ENCODE data around the gene KAZN.

KAZN gene

DNA sequence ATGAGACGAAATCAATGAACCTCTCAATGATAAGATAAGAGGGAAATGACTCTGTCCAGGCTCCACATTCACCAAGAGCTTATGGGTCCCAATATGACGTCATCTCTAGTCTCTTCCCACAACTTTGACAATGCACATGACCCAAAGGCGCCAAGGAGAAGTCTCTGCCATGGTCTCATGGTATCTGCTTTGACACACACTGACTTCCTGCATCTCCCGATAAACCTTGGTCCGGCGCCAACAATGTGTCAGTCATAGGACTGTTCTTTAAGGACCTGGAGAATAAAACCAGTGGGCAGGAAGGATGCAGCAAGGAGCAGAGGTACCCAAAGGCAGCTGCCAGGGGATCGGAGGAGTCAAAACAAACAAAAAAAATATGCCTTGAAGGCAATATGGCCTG, 508.1 kb downstream of the KAZN start:
- no peaks in the 10 kb centered on the region for H3K4me1 ChIP-seq (ENCODE audit: control insufficient read depth in 1 of 2, insufficient read depth in 2 of 2, low read length in 2 of 2)
- peaks cover 3 to 4% of the 10 kb centered on the region in 2 donors for H3K9me3 ChIP-seq (ENCODE audit: control insufficient read depth in 1 of 2, low read length in 2 of 2)
- no peak overlapping the region for H3K9ac ChIP-seq (ENCODE audit: low read depth in 1 of 2, low read length in 2 of 2)
- no peak overlapping the region for H3K4me3 ChIP-seq (ENCODE audit: low read depth in 1 of 2, low read length in 2 of 2)
- H3K36me3 ChIP-seq (ENCODE audit: control insufficient read depth in 1 of 2, insufficient read depth in 2 of 2, low read length in 2 of 2): no peaks in the 10 kb centered on the region
- H3K27ac ChIP-seq (ENCODE audit: low read depth, low read length): no peak overlapping the region
- peaks cover 0 to 7% of the 10 kb centered on the region in 2 donors for H3K27me3 ChIP-seq (ENCODE audit: control insufficient read depth in 1 of 2, insufficient read depth in 2 of 2, low read length in 2 of 2)

DNA sequence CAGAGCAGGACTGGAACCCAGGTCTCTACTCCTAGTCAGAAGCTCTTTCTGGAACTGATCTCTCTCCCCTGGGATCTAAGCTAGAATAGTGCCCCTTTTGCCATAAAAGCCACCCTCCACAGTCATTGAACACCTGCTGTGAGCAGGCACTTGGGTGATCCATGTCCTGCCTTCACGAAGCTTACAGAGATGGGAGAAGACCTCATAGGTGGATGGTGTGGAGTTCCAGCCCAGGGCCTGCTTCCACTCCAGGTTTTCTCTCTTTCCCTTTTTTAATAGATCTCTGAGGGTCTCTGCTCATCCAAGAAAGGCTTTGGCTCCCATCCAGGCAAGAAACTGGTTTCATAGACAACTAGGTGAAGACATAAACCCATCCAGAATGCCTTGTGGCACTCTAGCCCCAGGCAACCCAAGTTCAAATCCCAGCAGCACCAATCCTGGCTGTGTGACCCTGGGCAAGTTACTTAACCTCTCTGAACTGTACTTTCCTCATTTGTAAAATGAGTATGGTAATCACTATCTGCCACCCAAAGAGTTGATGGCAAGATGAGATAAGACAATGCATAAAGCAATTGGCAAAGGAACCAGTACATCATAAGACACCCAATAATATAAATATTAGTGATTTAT, 508.7 kb downstream of the KAZN start:
- no peak overlapping the region for H3K4me3 ChIP-seq (ENCODE audit: low read depth in 1 of 2, low read length in 2 of 2)
- no peak overlapping the region for H3K9ac ChIP-seq (ENCODE audit: low read depth in 1 of 2, low read length in 2 of 2)
- H3K4me1 ChIP-seq (ENCODE audit: control insufficient read depth in 1 of 2, insufficient read depth in 2 of 2, low read length in 2 of 2): no peaks in the 10 kb centered on the region
- H3K27me3 ChIP-seq (ENCODE audit: control insufficient read depth in 1 of 2, insufficient read depth in 2 of 2, low read length in 2 of 2): peaks cover 0 to 4% of the 10 kb centered on the region in 2 donors
- H3K36me3 ChIP-seq (ENCODE audit: control insufficient read depth in 1 of 2, insufficient read depth in 2 of 2, low read length in 2 of 2): no peaks in the 10 kb centered on the region
- no peak overlapping the region for H3K27ac ChIP-seq (ENCODE audit: low read depth, low read length)
- H3K9me3 ChIP-seq (ENCODE audit: control insufficient read depth in 1 of 2, low read length in 2 of 2): peaks cover 3 to 4% of the 10 kb centered on the region in 2 donors

DNA sequence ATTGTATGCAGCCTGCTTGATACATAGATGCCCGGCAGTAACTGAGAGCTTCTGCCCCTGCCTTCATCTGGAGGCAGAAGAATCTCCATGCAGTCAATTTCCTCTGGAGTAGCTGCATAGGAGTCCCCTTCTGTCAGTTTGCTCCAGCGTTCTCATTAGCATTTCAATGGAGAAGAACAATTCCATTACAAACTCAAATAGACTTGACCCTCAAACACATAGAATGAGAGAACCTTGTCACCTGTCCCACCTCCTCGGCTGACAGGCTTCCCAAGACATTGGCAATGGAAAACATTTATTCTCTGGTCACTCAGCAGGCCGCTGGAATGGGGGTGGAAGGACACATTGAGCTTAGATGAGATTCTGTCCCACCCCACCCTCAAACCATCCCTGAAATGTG, 509.4 kb downstream of the KAZN start:
- Histone ChIP-seq H3K27ac (ENCODE audit: low read depth, low read length) (no peak overlapping the region), H3K36me3 (ENCODE audit: control insufficient read depth in 1 of 2, insufficient read depth in 2 of 2, low read length in 2 of 2) (no peaks in the 10 kb centered on the region), H3K27me3 (ENCODE audit: control insufficient read depth in 1 of 2, insufficient read depth in 2 of 2, low read length in 2 of 2) (no peaks in the 10 kb centered on the region), H3K4me3 (ENCODE audit: low read depth in 1 of 2, low read length in 2 of 2) (no peak overlapping the region), H3K9me3 (ENCODE audit: control insufficient read depth in 1 of 2, low read length in 2 of 2) (peaks cover 3 to 4% of the 10 kb centered on the region in 2 donors), H3K4me1 (ENCODE audit: control insufficient read depth in 1 of 2, insufficient read depth in 2 of 2, low read length in 2 of 2) (no peaks in the 10 kb centered on the region), H3K9ac (ENCODE audit: low read depth in 1 of 2, low read length in 2 of 2) (no peak overlapping the region)

DNA sequence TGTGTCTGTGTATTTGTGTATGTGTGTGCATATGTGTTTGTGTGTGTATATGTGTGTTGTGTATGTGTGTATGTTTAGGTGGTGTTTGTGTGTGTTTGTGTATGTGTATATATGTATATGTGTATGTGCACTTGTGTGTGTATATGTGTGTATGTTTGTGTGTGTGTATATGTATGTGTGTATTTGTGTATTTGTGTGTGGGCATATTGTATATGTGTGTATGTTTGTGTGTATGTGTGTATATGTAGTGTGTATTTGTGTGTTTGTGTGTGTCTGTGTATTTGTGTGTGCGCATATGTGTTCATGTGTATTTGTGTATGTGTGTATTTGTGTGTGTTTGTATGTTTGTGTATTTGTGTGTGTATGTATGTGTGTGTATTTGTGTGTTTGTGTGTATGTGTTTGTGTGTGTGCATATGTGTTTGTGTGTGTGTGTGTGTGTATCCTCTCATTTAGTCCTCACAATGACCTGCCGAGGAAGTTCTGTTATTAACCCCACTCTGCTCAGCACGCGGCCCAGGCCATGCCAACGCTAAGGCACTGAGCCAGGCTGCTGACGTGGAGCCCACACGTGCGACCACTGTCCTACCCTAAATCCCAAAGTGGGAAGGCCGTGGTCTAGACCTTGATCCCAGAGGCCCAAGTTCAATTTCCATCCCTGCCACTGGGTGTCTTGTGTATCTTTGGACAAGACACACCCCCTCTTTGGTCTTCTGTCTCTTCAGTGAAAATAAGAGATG, 511.8 kb downstream of the KAZN start:
- Histone ChIP-seq H3K27ac (ENCODE audit: low read depth, low read length) (no peak overlapping the region), H3K27me3 (ENCODE audit: control insufficient read depth in 1 of 2, insufficient read depth in 2 of 2, low read length in 2 of 2) (no peaks in the 10 kb centered on the region), H3K4me1 (ENCODE audit: control insufficient read depth in 1 of 2, insufficient read depth in 2 of 2, low read length in 2 of 2) (no peaks in the 10 kb centered on the region), H3K9me3 (ENCODE audit: control insufficient read depth in 1 of 2, low read length in 2 of 2) (no peaks in the 10 kb centered on the region), H3K36me3 (ENCODE audit: control insufficient read depth in 1 of 2, insufficient read depth in 2 of 2, low read length in 2 of 2) (no peaks in the 10 kb centered on the region), H3K4me3 (ENCODE audit: low read depth in 1 of 2, low read length in 2 of 2) (no peak overlapping the region), H3K9ac (ENCODE audit: low read depth in 1 of 2, low read length in 2 of 2) (no peak overlapping the region)

DNA sequence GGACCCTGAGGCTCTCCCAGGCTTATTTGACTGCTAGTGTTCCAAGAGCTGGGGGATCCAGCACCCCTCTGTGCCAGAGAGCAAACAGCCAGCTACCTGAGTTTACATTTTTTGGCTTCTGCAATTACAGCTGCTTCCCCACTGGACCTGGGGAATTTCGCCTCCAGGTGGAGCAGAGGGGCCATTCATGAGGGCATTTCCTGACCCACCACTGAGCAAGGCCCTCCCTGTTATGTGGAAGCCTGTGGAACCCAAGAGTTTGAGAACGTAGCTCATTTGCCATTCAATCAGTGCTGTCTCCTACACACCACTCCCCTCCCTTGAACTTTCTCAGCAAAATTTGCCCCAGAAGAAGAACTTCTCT, 512.4 kb downstream of the KAZN start:
- Histone ChIP-seq H3K9ac (ENCODE audit: low read depth in 1 of 2, low read length in 2 of 2) (no peak overlapping the region), H3K27me3 (ENCODE audit: control insufficient read depth in 1 of 2, insufficient read depth in 2 of 2, low read length in 2 of 2) (no peaks in the 10 kb centered on the region), H3K4me1 (ENCODE audit: control insufficient read depth in 1 of 2, insufficient read depth in 2 of 2, low read length in 2 of 2) (no peaks in the 10 kb centered on the region), H3K9me3 (ENCODE audit: control insufficient read depth in 1 of 2, low read length in 2 of 2) (no peaks in the 10 kb centered on the region), H3K36me3 (ENCODE audit: control insufficient read depth in 1 of 2, insufficient read depth in 2 of 2, low read length in 2 of 2) (no peaks in the 10 kb centered on the region), H3K27ac (ENCODE audit: low read depth, low read length) (no peak overlapping the region), H3K4me3 (ENCODE audit: low read depth in 1 of 2, low read length in 2 of 2) (no peak overlapping the region)

DNA sequence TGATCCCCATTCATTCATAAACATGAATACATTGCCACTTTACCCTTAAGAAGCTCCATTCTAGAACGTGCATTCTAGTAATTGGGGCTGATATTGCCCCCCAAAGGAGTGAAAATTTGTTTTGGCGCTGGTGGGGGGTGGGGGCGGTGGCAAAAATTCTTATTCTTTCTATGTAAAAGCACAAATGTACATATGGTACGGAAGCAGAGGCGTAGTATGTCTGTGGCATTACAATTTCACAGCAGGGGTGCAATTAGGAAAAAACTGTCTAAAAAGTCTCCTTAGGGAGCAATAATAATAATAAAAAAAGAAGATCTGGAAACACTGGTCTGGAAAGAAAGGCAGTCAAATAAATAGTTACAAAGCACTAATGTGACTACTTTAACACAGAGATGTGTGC, 514.7 kb downstream of the KAZN start:
- H3K4me3 ChIP-seq (ENCODE audit: low read depth in 1 of 2, low read length in 2 of 2): no peak overlapping the region
- no peak overlapping the region for H3K27ac ChIP-seq (ENCODE audit: low read depth, low read length)
- H3K9me3 ChIP-seq (ENCODE audit: control insufficient read depth in 1 of 2, low read length in 2 of 2): no peaks in the 10 kb centered on the region
- no peaks in the 10 kb centered on the region for H3K4me1 ChIP-seq (ENCODE audit: control insufficient read depth in 1 of 2, insufficient read depth in 2 of 2, low read length in 2 of 2)
- no peaks in the 10 kb centered on the region for H3K27me3 ChIP-seq (ENCODE audit: control insufficient read depth in 1 of 2, insufficient read depth in 2 of 2, low read length in 2 of 2)
- H3K36me3 ChIP-seq (ENCODE audit: control insufficient read depth in 1 of 2, insufficient read depth in 2 of 2, low read length in 2 of 2): no peaks in the 10 kb centered on the region
- no peak overlapping the region for H3K9ac ChIP-seq (ENCODE audit: low read depth in 1 of 2, low read length in 2 of 2)

DNA sequence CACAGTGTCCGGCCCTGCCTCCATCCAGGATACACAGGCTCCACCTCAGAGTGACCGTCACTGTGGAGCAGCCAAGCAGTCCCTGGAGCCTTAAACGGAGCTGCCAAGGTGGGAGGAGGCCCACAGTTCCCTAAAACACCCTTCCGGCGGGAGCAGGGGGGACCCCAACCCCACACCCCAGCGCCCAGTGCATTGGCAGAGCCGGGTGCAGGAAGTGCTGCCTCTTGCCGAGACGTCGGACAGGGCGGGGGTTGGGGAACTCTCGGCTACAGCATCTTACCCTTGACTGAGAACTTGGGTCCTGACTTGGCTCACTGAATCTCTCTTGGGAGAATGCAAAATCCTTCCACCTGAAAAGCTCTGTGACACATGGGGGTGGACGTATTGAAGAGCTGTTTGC, 516.4 kb downstream of the KAZN start:
- Histone ChIP-seq H3K9ac (ENCODE audit: low read depth in 1 of 2, low read length in 2 of 2) (no peak overlapping the region), H3K4me1 (ENCODE audit: control insufficient read depth in 1 of 2, insufficient read depth in 2 of 2, low read length in 2 of 2) (no peaks in the 10 kb centered on the region), H3K36me3 (ENCODE audit: control insufficient read depth in 1 of 2, insufficient read depth in 2 of 2, low read length in 2 of 2) (no peaks in the 10 kb centered on the region), H3K9me3 (ENCODE audit: control insufficient read depth in 1 of 2, low read length in 2 of 2) (no peaks in the 10 kb centered on the region), H3K4me3 (ENCODE audit: low read depth in 1 of 2, low read length in 2 of 2) (no peak overlapping the region), H3K27ac (ENCODE audit: low read depth, low read length) (no peak overlapping the region), H3K27me3 (ENCODE audit: control insufficient read depth in 1 of 2, insufficient read depth in 2 of 2, low read length in 2 of 2) (no peaks in the 10 kb centered on the region)

DNA sequence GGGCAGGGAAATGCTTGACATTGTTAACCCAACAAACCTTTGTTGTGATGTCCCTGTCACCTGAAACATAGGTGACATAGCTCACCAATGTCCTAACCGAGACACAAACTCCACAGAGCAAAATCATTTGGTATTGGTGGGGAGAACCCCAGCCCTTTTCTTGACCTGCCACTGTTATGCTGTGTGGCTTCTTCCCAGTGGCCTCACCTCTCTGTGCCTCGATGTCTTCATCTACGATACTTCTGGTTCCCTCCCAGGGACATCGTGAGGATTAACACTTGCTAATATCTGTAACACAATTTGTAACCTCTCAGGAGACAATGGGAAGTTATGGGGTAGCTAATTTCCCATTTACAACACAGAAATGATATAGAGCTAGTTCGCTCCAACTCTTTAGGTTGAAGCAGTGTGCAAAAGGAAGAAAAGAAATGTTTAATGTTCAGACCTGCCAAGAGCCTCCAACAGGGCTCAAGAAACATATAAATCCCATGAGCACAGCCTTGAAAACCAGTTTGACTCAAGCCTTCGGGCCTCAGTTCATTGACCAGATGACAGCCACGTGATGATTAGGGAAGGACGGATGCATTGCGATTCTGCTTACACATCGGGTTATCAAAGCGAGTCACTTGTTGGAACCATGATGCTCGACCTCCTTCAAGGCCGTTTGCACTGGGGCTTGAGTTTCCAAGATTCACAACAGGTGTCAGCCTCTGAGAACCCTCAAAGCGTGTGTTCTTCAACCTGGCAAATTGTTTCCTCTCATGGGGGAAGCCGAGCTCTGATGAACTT, 517.3 kb downstream of the KAZN start:
- H3K27ac ChIP-seq (ENCODE audit: low read depth, low read length): no peak overlapping the region
- no peaks in the 10 kb centered on the region for H3K9me3 ChIP-seq (ENCODE audit: control insufficient read depth in 1 of 2, low read length in 2 of 2)
- no peaks in the 10 kb centered on the region for H3K27me3 ChIP-seq (ENCODE audit: control insufficient read depth in 1 of 2, insufficient read depth in 2 of 2, low read length in 2 of 2)
- H3K4me3 ChIP-seq (ENCODE audit: low read depth in 1 of 2, low read length in 2 of 2): no peak overlapping the region
- H3K9ac ChIP-seq (ENCODE audit: low read depth in 1 of 2, low read length in 2 of 2): no peak overlapping the region
- no peaks in the 10 kb centered on the region for H3K4me1 ChIP-seq (ENCODE audit: control insufficient read depth in 1 of 2, insufficient read depth in 2 of 2, low read length in 2 of 2)
- H3K36me3 ChIP-seq (ENCODE audit: control insufficient read depth in 1 of 2, insufficient read depth in 2 of 2, low read length in 2 of 2): no peaks in the 10 kb centered on the region

DNA sequence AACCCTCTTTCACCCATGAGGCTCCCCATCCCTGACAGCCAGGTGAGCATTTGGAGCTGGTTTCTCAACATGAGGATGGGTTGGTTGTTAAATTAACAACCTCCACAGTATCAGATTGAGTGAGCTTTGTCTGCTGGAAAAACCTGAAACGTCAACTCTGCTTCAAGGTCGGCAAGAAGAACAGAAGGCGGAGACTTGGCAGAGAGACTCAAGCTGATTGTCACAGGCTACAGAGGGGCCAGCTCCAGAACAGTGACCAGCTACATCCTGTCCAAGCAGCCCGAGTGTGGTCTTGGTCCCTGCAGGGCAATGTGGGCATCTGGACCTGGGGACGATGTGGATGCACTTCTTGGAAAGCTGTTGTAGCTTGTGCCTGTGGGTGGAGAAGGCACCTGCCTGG, 518.5 kb downstream of the KAZN start:
- H3K4me3 ChIP-seq (ENCODE audit: low read depth in 1 of 2, low read length in 2 of 2): no peak overlapping the region
- H3K4me1 ChIP-seq (ENCODE audit: control insufficient read depth in 1 of 2, insufficient read depth in 2 of 2, low read length in 2 of 2): no peaks in the 10 kb centered on the region
- H3K9me3 ChIP-seq (ENCODE audit: control insufficient read depth in 1 of 2, low read length in 2 of 2): no peaks in the 10 kb centered on the region
- no peak overlapping the region for H3K9ac ChIP-seq (ENCODE audit: low read depth in 1 of 2, low read length in 2 of 2)
- no peak overlapping the region for H3K27ac ChIP-seq (ENCODE audit: low read depth, low read length)
- H3K27me3 ChIP-seq (ENCODE audit: control insufficient read depth in 1 of 2, insufficient read depth in 2 of 2, low read length in 2 of 2): no peaks in the 10 kb centered on the region
- no peaks in the 10 kb centered on the region for H3K36me3 ChIP-seq (ENCODE audit: control insufficient read depth in 1 of 2, insufficient read depth in 2 of 2, low read length in 2 of 2)

DNA sequence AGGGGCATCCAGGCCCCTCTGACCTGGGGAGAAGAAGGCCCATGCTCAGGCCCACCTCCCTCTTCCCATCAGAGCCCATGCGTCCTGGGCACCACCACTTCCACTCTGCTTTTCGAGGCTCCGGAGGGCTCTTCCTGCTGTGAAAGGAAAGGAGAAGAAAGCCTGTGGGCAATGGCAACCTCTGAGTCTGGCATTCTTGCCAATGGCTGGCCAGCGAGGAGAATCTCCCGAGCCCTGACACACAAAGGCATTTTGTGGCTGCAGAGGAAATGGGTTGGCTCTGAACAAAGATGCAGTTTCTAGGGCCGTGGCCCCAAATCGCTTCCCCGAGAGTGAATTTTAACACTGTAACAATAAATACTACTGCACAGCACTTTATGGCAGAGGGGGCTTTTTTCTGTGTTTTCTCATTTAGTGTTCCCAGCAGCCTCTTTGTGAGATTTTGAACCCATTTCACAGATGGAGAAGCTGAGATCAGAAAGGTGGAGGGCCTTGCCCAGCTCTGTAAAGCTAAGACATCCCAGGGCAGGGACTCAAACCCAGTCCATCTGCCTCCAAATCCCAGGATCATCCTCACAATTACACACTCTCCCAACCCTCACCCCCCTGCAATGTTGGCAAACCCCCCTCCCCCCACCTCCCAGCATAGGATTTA, 519.3 kb downstream of the KAZN start:
- no peak overlapping the region for H3K27ac ChIP-seq (ENCODE audit: low read depth, low read length)
- H3K36me3 ChIP-seq (ENCODE audit: control insufficient read depth in 1 of 2, insufficient read depth in 2 of 2, low read length in 2 of 2): no peaks in the 10 kb centered on the region
- H3K27me3 ChIP-seq (ENCODE audit: control insufficient read depth in 1 of 2, insufficient read depth in 2 of 2, low read length in 2 of 2): no peaks in the 10 kb centered on the region
- H3K4me3 ChIP-seq (ENCODE audit: low read depth in 1 of 2, low read length in 2 of 2): no peak overlapping the region
- no peak overlapping the region for H3K9ac ChIP-seq (ENCODE audit: low read depth in 1 of 2, low read length in 2 of 2)
- H3K9me3 ChIP-seq (ENCODE audit: control insufficient read depth in 1 of 2, low read length in 2 of 2): no peaks in the 10 kb centered on the region
- no peaks in the 10 kb centered on the region for H3K4me1 ChIP-seq (ENCODE audit: control insufficient read depth in 1 of 2, insufficient read depth in 2 of 2, low read length in 2 of 2)
